Mesenchymal stem cell (in vitro differentiated cells and primary cell): ENCODE results near the gene RNF32.

Experiments
- DNase-seq: peaks from one replicate; pipeline ENCODE4 v3.0.0-alpha.2; 2013
- H2AFZ ChIP-seq: one replicate; pipeline ENCODE4 v1.6.1; 2013; ENCODE audit warnings: low read depth, mild to moderate bottlenecking, control low read depth, inconsistent platforms, low read length, moderate library complexity
- H2AK5ac ChIP-seq: 2 replicates; pipeline ENCODE4 v1.6.1; 2013; ENCODE audit warnings: low read length, moderate library complexity, mild to moderate bottlenecking, inconsistent platforms; ENCODE audit not compliant: severe bottlenecking
- H2BK120ac ChIP-seq: one replicate; pipeline ENCODE4 v1.6.1; 2013; ENCODE audit warnings: low read depth, mild to moderate bottlenecking, inconsistent platforms, low read length, moderate library complexity
- H2BK12ac ChIP-seq, 2 experiments: one replicate each; pipeline ENCODE4 v1.6.1; 2013; ENCODE audit warnings: inconsistent platforms in 2 of 2, low read length in 2 of 2, mild to moderate bottlenecking in 2 of 2, moderate library complexity in 2 of 2, control low read depth in 1 of 2
- H2BK15ac ChIP-seq: one replicate; pipeline ENCODE4 v1.6.1; 2013; ENCODE audit warnings: mild to moderate bottlenecking, low read depth, inconsistent platforms; ENCODE audit not compliant: poor library complexity, severe bottlenecking
- H2BK5ac ChIP-seq: 2 replicates; pipeline ENCODE4 v1.6.1; 2013; ENCODE audit warnings: low read depth, mild to moderate bottlenecking, low read length, control low read depth, inconsistent platforms; ENCODE audit not compliant: poor library complexity, severe bottlenecking
- H3K14ac ChIP-seq, 2 experiments: one replicate each; pipeline ENCODE4 v1.6.1; 2013; ENCODE audit warnings: inconsistent platforms in 2 of 2, low read length in 2 of 2, control low read depth in 1 of 2, mild to moderate bottlenecking in 1 of 2, moderate library complexity in 1 of 2
- H3K18ac ChIP-seq, 2 experiments: one replicate each; pipeline ENCODE4 v1.6.1; 2013; ENCODE audit warnings: inconsistent platforms in 2 of 2, low read length in 2 of 2, control low read depth in 1 of 2, low read depth in 1 of 2, mild to moderate bottlenecking in 1 of 2
- H3K23ac ChIP-seq, 2 experiments: one replicate each; pipeline ENCODE4 v1.6.1; 2013; ENCODE audit warnings: inconsistent platforms in 2 of 2, low read length in 2 of 2, mild to moderate bottlenecking in 2 of 2, moderate library complexity in 2 of 2, control low read depth in 1 of 2
- H3K27ac ChIP-seq: 2 replicates; pipeline ENCODE4 v1.5.1; 2013; ENCODE audit warnings: mild to moderate bottlenecking, moderate library complexity, low read length, control low read depth, inconsistent platforms; ENCODE audit not compliant: poor library complexity, severe bottlenecking
- H3K27me3 ChIP-seq, 2 experiments: 2 replicates each; pipeline versions ENCODE4 v1.6.1 to v1.7.0; 2013; ENCODE audit warnings: low read length in 2 of 2, mild to moderate bottlenecking in 2 of 2, moderate library complexity in 2 of 2, control low read depth in 1 of 2, inconsistent platforms in 1 of 2; ENCODE audit not compliant: control insufficient read depth in 1 of 2, insufficient read depth in 1 of 2
- H3K36me3 ChIP-seq, 2 experiments: 2 replicates each; pipeline versions ENCODE4 v1.6.1 to v1.7.0; 2013; ENCODE audit warnings: low read length in 2 of 2, control low read depth in 1 of 2, inconsistent platforms in 1 of 2, low read depth in 1 of 2, mild to moderate bottlenecking in 1 of 2; ENCODE audit not compliant: insufficient read depth in 2 of 2, control insufficient read depth in 1 of 2
- H3K4ac ChIP-seq, 2 experiments: one replicate each; pipeline ENCODE4 v1.6.1; 2013; ENCODE audit warnings: inconsistent platforms in 2 of 2, low read length in 2 of 2, mild to moderate bottlenecking in 2 of 2, moderate library complexity in 2 of 2, control low read depth in 1 of 2, low read depth in 1 of 2
- H3K4me1 ChIP-seq: 2 replicates; pipeline ENCODE4 v1.6.1; 2013; ENCODE audit warnings: low read depth, low read length, control low read depth; ENCODE audit not compliant: control insufficient read depth, insufficient read depth
- H3K4me2 ChIP-seq: 2 replicates; pipeline ENCODE4 v1.6.1; 2013; ENCODE audit warnings: low read length, mild to moderate bottlenecking, inconsistent platforms; ENCODE audit not compliant: poor library complexity, severe bottlenecking
- H3K4me3 ChIP-seq, 2 experiments: 2 replicates each; pipeline versions ENCODE4 v1.5.1 to v1.7.0; 2013; ENCODE audit warnings: low read length in 2 of 2, mild to moderate bottlenecking in 2 of 2, control low read depth in 1 of 2, low read depth in 1 of 2; ENCODE audit not compliant: insufficient read depth in 1 of 2
- H3K79me1 ChIP-seq: replicated peaks from 2 replicates; pipeline ENCODE4 v1.6.1; 2013; ENCODE audit warnings: mild to moderate bottlenecking, control low read depth, low read length, inconsistent platforms; ENCODE audit not compliant: poor library complexity, severe bottlenecking
- H3K9ac ChIP-seq: 2 replicates; pipeline ENCODE4 v1.7.0; 2013; ENCODE audit warnings: mild to moderate bottlenecking, low read length, moderate library complexity
- H3K9me3 ChIP-seq: 2 replicates; pipeline ENCODE4 v1.7.0; 2013; ENCODE audit warnings: mild to moderate bottlenecking, low read length; ENCODE audit not compliant: control insufficient read depth
- H4K8ac ChIP-seq: one replicate; pipeline ENCODE4 v1.6.1; 2013; ENCODE audit warnings: inconsistent platforms, mild to moderate bottlenecking, low read length, moderate library complexity
- H4K91ac ChIP-seq: one replicate; pipeline ENCODE4 v1.6.1; 2013; ENCODE audit warnings: mild to moderate bottlenecking, low read length, inconsistent platforms
- WGBS: methylation state at CpG from one replicate; pipeline ENCODE4 v1.1.7; 2013; ENCODE audit warnings: mixed read lengths; 5-methylcytosine and 5-hydroxymethylcytosine counted together

The RNF32 gene

GRCh38 chr7:156665101-156665500 lies 24.5 kb downstream of the RNF32 start:
- no peak overlapping the region for H3K23ac ChIP-seq
- H2AK5ac ChIP-seq: no peak overlapping the region
- no peak overlapping the region for H3K4me3 ChIP-seq
- H3K14ac ChIP-seq: no peak overlapping the region
- H3K9ac ChIP-seq: no peak overlapping the region
- no peaks in the 10 kb centered on the region for H3K9me3 ChIP-seq
- H3K27me3 ChIP-seq: no peaks in the 10 kb centered on the region
- no peak overlapping the region for H3K4ac ChIP-seq
- H3K79me1 ChIP-seq: no peaks in the 10 kb centered on the region
- H2BK120ac ChIP-seq: no peak overlapping the region
- H3K4me2 ChIP-seq: no peak overlapping the region
- H4K91ac ChIP-seq: no peak overlapping the region
- H3K18ac ChIP-seq: no peak overlapping the region
- H2BK12ac ChIP-seq: no peak overlapping the region
- H3K36me3 ChIP-seq: peaks cover 4 to 5% of the 10 kb centered on the region in 2 experiments
- H4K8ac ChIP-seq: no peak overlapping the region
- WGBS: 100% methylated on average over 2 of the region's 4 CpGs
- no peak overlapping the region for H2BK15ac ChIP-seq
- H3K27ac ChIP-seq: no peak overlapping the region
- H3K4me1 ChIP-seq: peaks cover 4% of the 10 kb centered on the region
- no peak overlapping the region for H2BK5ac ChIP-seq
- no peak for DNase-seq
- H2AFZ ChIP-seq: no peak overlapping the region

DNA sequence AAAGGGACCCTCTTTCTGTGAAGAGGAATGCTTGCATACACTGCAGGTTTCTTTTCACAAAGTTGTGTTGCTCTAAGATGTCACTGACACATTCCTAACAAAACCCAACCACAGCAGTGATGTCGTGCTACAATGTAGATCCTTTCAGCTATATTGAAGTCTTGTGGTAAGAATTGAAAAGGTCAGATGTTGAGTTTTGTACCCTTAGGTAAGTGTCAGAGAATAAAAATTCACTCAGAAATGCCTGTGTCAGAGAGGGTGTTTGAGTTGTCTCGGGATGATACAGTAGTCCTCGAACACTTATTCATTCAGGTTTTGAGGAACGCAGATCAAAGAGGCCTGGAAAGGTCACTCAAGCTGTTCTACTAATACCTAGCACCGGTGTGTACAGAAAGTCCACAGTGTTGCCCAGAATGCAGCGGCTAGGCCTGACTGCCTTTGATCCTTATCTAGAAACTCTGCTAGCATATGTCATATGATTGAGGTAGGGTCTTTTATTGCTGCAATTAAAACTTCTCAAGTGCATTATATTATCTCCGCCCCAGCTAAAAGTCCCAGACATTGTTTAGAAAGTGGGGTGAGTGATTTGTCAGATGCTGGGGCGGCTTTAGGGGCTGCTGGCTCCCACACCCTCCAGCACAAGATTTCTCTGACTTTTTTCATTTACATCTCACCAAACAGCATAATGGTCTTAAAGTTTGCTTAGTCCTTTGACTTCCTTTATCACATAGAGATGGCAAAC lies 26.0 kb downstream of the RNF32 start:
- WGBS: 84% methylated on average over 5 of the region's 8 CpGs
- no peak overlapping the region for H3K4ac ChIP-seq
- no peak overlapping the region for H2BK120ac ChIP-seq
- no peaks in the 10 kb centered on the region for H3K27me3 ChIP-seq
- no peak overlapping the region for H2AK5ac ChIP-seq
- peaks cover 4% of the 10 kb centered on the region for H3K4me1 ChIP-seq
- H3K14ac ChIP-seq: no peak overlapping the region
- H2BK15ac ChIP-seq: no peak overlapping the region
- H3K4me2 ChIP-seq: no peak overlapping the region
- no peak overlapping the region for H4K91ac ChIP-seq
- no peak for DNase-seq
- H2AFZ ChIP-seq: no peak overlapping the region
- no peak overlapping the region for H3K4me3 ChIP-seq
- H3K23ac ChIP-seq: no peak overlapping the region
- H3K27ac ChIP-seq: no peak overlapping the region
- H3K18ac ChIP-seq: no peak overlapping the region
- H2BK5ac ChIP-seq: no peak overlapping the region
- no peak overlapping the region for H2BK12ac ChIP-seq
- no peak overlapping the region for H4K8ac ChIP-seq
- H3K9ac ChIP-seq: no peak overlapping the region
- H3K79me1 ChIP-seq: no peaks in the 10 kb centered on the region
- H3K36me3 ChIP-seq: peaks cover 5 to 9% of the 10 kb centered on the region in 2 experiments
- H3K9me3 ChIP-seq: no peaks in the 10 kb centered on the region

DNA sequence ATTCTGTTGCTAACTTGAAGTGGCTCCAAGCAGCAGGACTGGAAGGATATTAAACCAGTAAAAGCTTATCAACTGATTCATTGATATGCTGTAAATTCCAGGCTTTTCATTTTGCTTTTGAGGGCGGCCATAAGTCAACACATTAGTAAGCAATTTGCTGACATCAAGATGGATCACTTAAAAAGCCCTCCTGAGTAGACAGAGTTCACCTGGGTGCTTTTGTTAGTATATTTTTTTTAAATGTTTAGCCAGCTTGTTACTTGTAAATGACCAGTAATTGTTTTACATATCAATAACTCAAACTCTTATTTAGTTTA lies 26.5 kb downstream of the RNF32 start:
- Histone ChIP-seq H2AK5ac (no peak overlapping the region), H3K18ac (no peak overlapping the region), H3K27ac (no peak overlapping the region), H3K9me3 (no peaks in the 10 kb centered on the region), H2BK5ac (no peak overlapping the region), H3K36me3 (peaks cover 5 to 11% of the 10 kb centered on the region in 2 experiments), H3K14ac (no peak overlapping the region), H2BK15ac (no peak overlapping the region), H3K9ac (no peak overlapping the region), H3K4me2 (no peak overlapping the region), H2BK120ac (no peak overlapping the region), H3K79me1 (no peaks in the 10 kb centered on the region), H3K23ac (no peak overlapping the region), H3K4me1 (peaks cover 4% of the 10 kb centered on the region), H4K91ac (no peak overlapping the region), H3K4ac (no peak overlapping the region), H4K8ac (no peak overlapping the region), H2BK12ac (no peak overlapping the region), H3K4me3 (no peak overlapping the region), H3K27me3 (no peaks in the 10 kb centered on the region), H2AFZ (no peak overlapping the region)
- no peak for DNase-seq
- WGBS: 100% methylated on average over 1 of the region's 1 CpG

- Histone ChIP-seq H3K36me3 (peaks cover 5 to 21% of the 10 kb centered on the region in 2 experiments), H2BK12ac (no peak overlapping the region), H2AFZ (no peak overlapping the region), H4K8ac (no peak overlapping the region), H3K4ac (no peak overlapping the region), H3K27me3 (no peaks in the 10 kb centered on the region), H3K79me1 (no peaks in the 10 kb centered on the region), H2BK15ac (no peak overlapping the region), H3K4me3 (no peak overlapping the region), H4K91ac (no peak overlapping the region), H2BK5ac (no peak overlapping the region), H2BK120ac (no peak overlapping the region), H3K14ac (no peak overlapping the region), H3K27ac (no peak overlapping the region), H2AK5ac (no peak overlapping the region), H3K4me1 (peaks cover 2% of the 10 kb centered on the region), H3K18ac (no peak overlapping the region), H3K9ac (no peak overlapping the region), H3K4me2 (no peak overlapping the region), H3K9me3 (no peaks in the 10 kb centered on the region), H3K23ac (peak overlapping the region in 1 of 2 experiments; percentile 46)
- DNase-seq: no peak
- WGBS: 98% methylated on average over 13 of the region's 13 CpGs
Observed at GRCh38 chr7:156668130-156668741, 27.7 kb downstream of the RNF32 start.
